Mesendoderm (in vitro differentiated cells): Measurements from ENCODE around the gene AGAP1.

ENCODE experiments used
- DNase-seq: peaks from one replicate; pipeline ENCODE4 v3.0.0; 2013
- H2AK5ac ChIP-seq: 2 replicates; pipeline ENCODE4 v1.6.1; 2013; ENCODE audit warnings: low read length, inconsistent platforms
- H2BK120ac ChIP-seq: 2 replicates; pipeline ENCODE4 v1.6.1; 2013; ENCODE audit warnings: low read depth, mild to moderate bottlenecking, low read length, moderate library complexity, mixed read lengths
- H2BK15ac ChIP-seq: replicated peaks from 2 replicates; pipeline ENCODE4 v1.6.1; 2013; ENCODE audit warnings: low read depth, mild to moderate bottlenecking, moderate library complexity
- H2BK5ac ChIP-seq: 2 replicates; pipeline ENCODE4 v1.6.1; 2013; ENCODE audit warnings: low read length, inconsistent platforms
- H3K18ac ChIP-seq: 2 replicates; pipeline ENCODE4 v1.6.1; 2013; ENCODE audit warnings: mild to moderate bottlenecking, low read length, mixed read lengths
- H3K23ac ChIP-seq: one replicate; pipeline ENCODE4 v1.6.1; 2013; ENCODE audit warnings: low read length
- H3K27ac ChIP-seq: 2 replicates; pipeline ENCODE4 v1.5.1; 2013; ENCODE audit warnings: low read depth, mild to moderate bottlenecking, inconsistent platforms, low read length, moderate library complexity
- H3K27me3 ChIP-seq: 2 replicates; pipeline ENCODE4 v1.6.1; 2013; ENCODE audit warnings: low read length, control low read depth, mild to moderate bottlenecking, inconsistent platforms; ENCODE audit not compliant: insufficient read depth, poor library complexity
- H3K36me3 ChIP-seq: 2 replicates; pipeline ENCODE4 v1.6.1; 2013; ENCODE audit warnings: low read length, inconsistent platforms; ENCODE audit not compliant: control insufficient read depth, insufficient read depth
- H3K4ac ChIP-seq: one replicate; pipeline ENCODE4 v1.6.1; 2013; ENCODE audit warnings: low read depth, mild to moderate bottlenecking, low read length, moderate library complexity
- H3K4me1 ChIP-seq: 2 replicates; pipeline ENCODE4 v1.6.1; 2013; ENCODE audit warnings: low read depth, low read length, inconsistent platforms; ENCODE audit not compliant: control insufficient read depth
- H3K4me2 ChIP-seq: 2 replicates; pipeline ENCODE4 v1.6.1; 2013; ENCODE audit warnings: low read length
- H3K4me3 ChIP-seq: 2 replicates; pipeline ENCODE4 v1.5.1; 2013; ENCODE audit warnings: mild to moderate bottlenecking, low read length
- H3K56ac ChIP-seq: one replicate; pipeline ENCODE4 v1.6.1; 2013; ENCODE audit warnings: low read length
- H3K79me1 ChIP-seq: 2 replicates; pipeline ENCODE4 v1.6.1; 2013; ENCODE audit warnings: low read length, inconsistent platforms
- H3K79me2 ChIP-seq: 2 replicates; pipeline ENCODE4 v1.6.1; 2013; ENCODE audit warnings: mild to moderate bottlenecking, low read length; ENCODE audit not compliant: control insufficient read depth, insufficient read depth
- H3K9ac ChIP-seq: 2 replicates; pipeline ENCODE4 v1.6.1; 2013; ENCODE audit warnings: low read length, inconsistent platforms
- H4K5ac ChIP-seq: one replicate; pipeline ENCODE4 v1.6.1; 2013; ENCODE audit warnings: low read length
- H4K8ac ChIP-seq: one replicate; pipeline ENCODE4 v1.6.1; 2013; ENCODE audit warnings: low read depth, mild to moderate bottlenecking, control low read depth, low read length, moderate library complexity
- WGBS: extraction: QIAGEN DNeasy Blood & Tissue Kit; methylation state at CpG from one replicate; pipeline ENCODE4 v1.1.7; 2013; ENCODE audit warnings: low lambda C conversion rate, missing lambda C conversion rate; ENCODE audit not compliant: insufficient coverage; ENCODE audit errors: extremely low coverage; 5-methylcytosine and 5-hydroxymethylcytosine counted together

The AGAP1 gene

GRCh38 chr2:235515821-235516220 is 22.0 kb downstream of the AGAP1 start:
- no peak overlapping the region for H2BK120ac ChIP-seq
- H2BK5ac ChIP-seq, result no peak overlapping the region
- H3K4me1 ChIP-seq, result no peaks in the 10 kb centered on the region
- H3K4me2 ChIP-seq, result no peak overlapping the region
- H4K8ac ChIP-seq, result no peak overlapping the region
- no peak overlapping the region for H3K27ac ChIP-seq
- H3K36me3 ChIP-seq, result no peaks in the 10 kb centered on the region
- no peak overlapping the region for H3K18ac ChIP-seq
- peaks cover 59% of the 10 kb centered on the region for H3K79me2 ChIP-seq
- H3K4me3 ChIP-seq, result no peak overlapping the region
- no peak overlapping the region for H2BK15ac ChIP-seq
- no CpG with 5 or more reads among the region's 11 CpGs for WGBS
- no peak overlapping the region for H4K5ac ChIP-seq
- no peak overlapping the region for H3K23ac ChIP-seq
- H3K56ac ChIP-seq, result no peak overlapping the region
- peaks cover 40% of the 10 kb centered on the region for H3K79me1 ChIP-seq
- no peaks in the 10 kb centered on the region for H3K27me3 ChIP-seq
- H2AK5ac ChIP-seq, result no peak overlapping the region
- no peak overlapping the region for H3K4ac ChIP-seq
- DNase-seq, result no peak
- no peak overlapping the region for H3K9ac ChIP-seq

GRCh38 chr2:235516257-235516656 is 22.4 kb downstream of the AGAP1 start:
- Histone ChIP-seq H2BK15ac (no peak overlapping the region), H3K4me2 (no peak overlapping the region), H3K4me3 (no peak overlapping the region), H3K18ac (no peak overlapping the region), H3K4ac (no peak overlapping the region), H3K79me2 (peaks cover 61% of the 10 kb centered on the region), H3K4me1 (no peaks in the 10 kb centered on the region), H3K9ac (no peak overlapping the region), H2BK5ac (no peak overlapping the region), H3K36me3 (no peaks in the 10 kb centered on the region), H3K27ac (no peak overlapping the region), H3K79me1 (peaks cover 42% of the 10 kb centered on the region), H2BK120ac (no peak overlapping the region), H3K56ac (no peak overlapping the region), H4K8ac (no peak overlapping the region), H2AK5ac (no peak overlapping the region), H3K23ac (no peak overlapping the region), H4K5ac (no peak overlapping the region), H3K27me3 (no peaks in the 10 kb centered on the region)
- no CpG with 5 or more reads among the region's 6 CpGs for WGBS
- no peak for DNase-seq

DNA sequence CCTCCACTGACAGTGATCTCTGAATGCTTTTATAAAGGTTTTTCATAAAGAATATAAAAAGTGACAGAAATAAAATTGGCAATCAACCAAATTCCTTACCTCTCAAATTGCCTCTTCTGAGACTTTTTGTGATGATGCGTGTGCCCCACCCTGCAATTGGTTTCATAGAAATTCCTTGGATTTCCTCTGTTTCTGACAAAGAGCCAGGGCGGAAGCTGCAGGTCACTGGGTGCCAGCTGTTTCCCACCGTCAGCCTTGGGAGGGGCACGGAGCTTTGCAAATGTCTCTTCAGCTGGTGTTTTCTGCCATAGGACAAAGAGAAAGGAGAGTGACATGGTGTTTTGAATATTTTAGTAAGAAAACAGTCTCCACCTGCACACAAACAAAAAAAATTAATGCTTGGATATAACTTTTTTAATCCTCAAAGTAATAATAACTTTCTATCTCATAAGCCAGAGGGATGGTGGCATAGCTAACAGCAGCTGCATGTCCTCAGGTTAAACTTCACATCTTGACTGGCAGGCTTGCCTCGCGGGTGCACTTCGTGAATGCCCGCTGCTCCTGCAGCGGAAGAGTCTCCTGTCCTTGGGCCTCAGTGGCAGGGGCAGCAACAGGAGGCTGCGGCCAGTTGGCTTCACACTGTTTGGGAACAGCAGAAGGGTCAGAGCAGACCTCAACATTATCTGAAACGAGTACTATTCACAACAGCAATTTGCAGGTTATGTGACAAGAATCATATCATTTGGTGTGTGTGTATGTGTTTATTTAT is 24.7 kb downstream of the AGAP1 start:
- DNase-seq, result no peak
- H3K4me3 ChIP-seq, result no peak overlapping the region
- H3K4ac ChIP-seq, result no peak overlapping the region
- H2BK15ac ChIP-seq, result no peak overlapping the region
- no CpG with 5 or more reads among the region's 11 CpGs for WGBS
- no peak overlapping the region for H3K9ac ChIP-seq
- no peak overlapping the region for H2BK5ac ChIP-seq
- no peaks in the 10 kb centered on the region for H3K4me1 ChIP-seq
- H3K23ac ChIP-seq, result no peak overlapping the region
- peaks cover 47% of the 10 kb centered on the region for H3K79me1 ChIP-seq
- no peak overlapping the region for H3K27ac ChIP-seq
- H3K18ac ChIP-seq, result no peak overlapping the region
- H2BK120ac ChIP-seq, result no peak overlapping the region
- no peak overlapping the region for H3K4me2 ChIP-seq
- H3K56ac ChIP-seq, result no peak overlapping the region
- H2AK5ac ChIP-seq, result no peak overlapping the region
- peaks cover 66% of the 10 kb centered on the region for H3K79me2 ChIP-seq
- H4K8ac ChIP-seq, result no peak overlapping the region
- H3K27me3 ChIP-seq, result no peaks in the 10 kb centered on the region
- H4K5ac ChIP-seq, result no peak overlapping the region
- H3K36me3 ChIP-seq, result no peaks in the 10 kb centered on the region

GRCh38 chr2:235520787-235521186 is 26.9 kb downstream of the AGAP1 start:
- Histone ChIP-seq H3K36me3 (no peaks in the 10 kb centered on the region), H3K4me1 (no peaks in the 10 kb centered on the region), H2BK120ac (no peak overlapping the region), H3K27me3 (no peaks in the 10 kb centered on the region), H2BK5ac (no peak overlapping the region), H4K8ac (no peak overlapping the region), H3K4ac (no peak overlapping the region), H3K23ac (no peak overlapping the region), H3K27ac (no peak overlapping the region), H4K5ac (no peak overlapping the region), H2AK5ac (no peak overlapping the region), H3K18ac (no peak overlapping the region), H3K4me2 (no peak overlapping the region), H3K56ac (no peak overlapping the region), H3K9ac (no peak overlapping the region), H3K4me3 (no peak overlapping the region), H3K79me2 (peaks cover 54% of the 10 kb centered on the region), H2BK15ac (no peak overlapping the region), H3K79me1 (peaks cover 37% of the 10 kb centered on the region)
- WGBS, result no CpG with 5 or more reads among the region's 6 CpGs
- DNase-seq, result no peak

DNA sequence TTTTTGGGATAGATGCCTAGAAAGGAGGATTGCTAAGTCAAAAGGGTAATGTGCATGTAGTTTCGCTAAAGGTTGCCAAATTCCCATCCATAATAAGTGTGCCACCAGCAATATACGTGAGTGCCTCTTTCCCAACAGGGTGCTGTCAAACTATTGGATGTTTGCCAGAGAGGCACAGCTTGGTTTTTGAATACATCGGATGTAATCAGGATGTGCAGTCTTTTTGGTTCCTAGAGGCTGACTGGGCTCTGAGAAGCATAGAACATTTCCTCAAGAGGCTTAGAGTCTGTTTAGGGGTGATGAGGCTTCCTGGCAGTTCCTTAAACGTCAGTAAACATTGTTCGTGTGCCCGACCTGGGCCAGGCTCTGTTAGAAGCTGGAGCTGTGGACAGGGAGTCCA is 28.0 kb downstream of the AGAP1 start:
- Histone ChIP-seq H2BK15ac (no peak overlapping the region), H3K18ac (no peak overlapping the region), H2BK120ac (no peak overlapping the region), H3K4me3 (no peak overlapping the region), H4K5ac (no peak overlapping the region), H3K27me3 (no peaks in the 10 kb centered on the region), H3K79me2 (peaks cover 48% of the 10 kb centered on the region), H3K56ac (no peak overlapping the region), H3K23ac (no peak overlapping the region), H3K27ac (no peak overlapping the region), H3K4ac (no peak overlapping the region), H3K9ac (no peak overlapping the region), H4K8ac (no peak overlapping the region), H3K4me2 (no peak overlapping the region), H2BK5ac (no peak overlapping the region), H3K36me3 (no peaks in the 10 kb centered on the region), H2AK5ac (no peak overlapping the region), H3K4me1 (no peaks in the 10 kb centered on the region), H3K79me1 (peaks cover 34% of the 10 kb centered on the region)
- no peak for DNase-seq
- WGBS, result no CpG with 5 or more reads among the region's 6 CpGs

- Histone ChIP-seq H3K4me1 (peaks cover 4% of the 10 kb centered on the region), H3K79me2 (peaks cover 51% of the 10 kb centered on the region), H3K36me3 (no peaks in the 10 kb centered on the region), H3K23ac (no peak overlapping the region), H3K27me3 (no peaks in the 10 kb centered on the region), H3K9ac (no peak overlapping the region), H3K27ac (no peak overlapping the region), H4K8ac (no peak overlapping the region), H4K5ac (no peak overlapping the region), H3K18ac (no peak overlapping the region), H3K4me2 (no peak overlapping the region), H2AK5ac (no peak overlapping the region), H3K56ac (no peak overlapping the region), H3K4me3 (no peak overlapping the region), H3K4ac (no peak overlapping the region), H3K79me1 (peaks cover 34% of the 10 kb centered on the region), H2BK15ac (no peak overlapping the region), H2BK120ac (no peak overlapping the region), H2BK5ac (no peak overlapping the region)
- WGBS, result no CpG with 5 or more reads among the region's 5 CpGs
- DNase-seq, result no peak
These were observed 29.2 kb downstream of the AGAP1 start for GRCh38 chr2:235523021-235523420.
